ENCODE results near the gene PLK1. TPM values are rescaled to one million over a fixed set of nuclear protein-coding genes. Genes with fewer than 3 reads are reported as not detected.
"Not testable (repeated sequence)": the region's sequence is repeated elsewhere in the genome, so short reads cannot be mapped to it uniquely, and the experiment has no call there.

The PLK1 gene
- total and polyA plus RNA-seq, 4 donors, result 1.9 to 3.6 (median 3.2) TPM

DNA sequence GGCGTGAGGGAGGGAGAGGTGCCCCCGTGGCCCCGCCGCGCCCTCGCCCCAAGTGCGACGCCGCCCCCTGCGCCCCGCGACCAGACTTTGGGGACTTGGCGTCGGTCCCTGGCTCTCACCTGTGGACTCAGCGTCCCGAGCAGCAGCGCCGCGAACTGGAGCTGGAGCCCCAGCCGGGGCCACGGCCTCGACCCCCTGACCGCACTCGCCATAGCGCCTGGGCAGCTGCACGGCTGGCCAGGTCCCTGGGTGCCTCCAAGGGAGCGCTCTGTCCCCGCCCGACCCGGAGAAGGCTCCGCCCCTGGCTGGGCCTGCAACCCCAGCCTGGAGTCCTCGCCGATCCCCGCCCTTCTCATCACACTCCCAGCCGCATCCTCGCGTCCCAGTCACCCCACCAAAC lies 34.3 kb downstream of the PLK1 start, which contains the start of gene ERN2:
TSS of gene ERN2 (minus strand) at position 247 of the 400 bp plus-strand sequence. CDS start at position 212, 35 bp downstream.
- Histone ChIP-seq H3K4me1 (ENCODE audit: control insufficient read depth in 5 of 5, insufficient read depth in 5 of 5, low read length in 5 of 5) (peaks cover 0 to 4% (median 0%) of the 10 kb centered on the region in 5 donors), H3K27me3 (ENCODE audit: control insufficient read depth in 3 of 3, insufficient read depth in 3 of 3, low read length in 2 of 3) (peaks cover 0 to 28% (median 23%) of the 10 kb centered on the region in 3 donors), H3K36me3 (ENCODE audit: control insufficient read depth in 4 of 4, insufficient read depth in 4 of 4, low read length in 4 of 4) (no peaks in the 10 kb centered on the region), H3K4me3 (no peak within 1 kb of the TSS), H3K9ac (ENCODE audit: insufficient read depth in 1 of 2, low read length in 2 of 2) (no peak within 1 kb of the TSS), H3K9me3 (ENCODE audit: control insufficient read depth in 4 of 4, insufficient read depth in 3 of 4, low read length in 3 of 4) (peaks cover 0 to 18% (median 4%) of the 10 kb centered on the region in 4 donors), H3K27ac (ENCODE audit: low read depth in 1 of 2, low read length in 1 of 2) (no peak within 1 kb of the TSS)
- ATAC-seq (ENCODE audit: insufficient read depth, low FRiP score) (no peak), DNase-seq (no peak)
- WGBS, 2 donors, result 4 to 7% methylated on average over 37 of the region's 37 CpGs
- TF ChIP-seq, protein P1, sequence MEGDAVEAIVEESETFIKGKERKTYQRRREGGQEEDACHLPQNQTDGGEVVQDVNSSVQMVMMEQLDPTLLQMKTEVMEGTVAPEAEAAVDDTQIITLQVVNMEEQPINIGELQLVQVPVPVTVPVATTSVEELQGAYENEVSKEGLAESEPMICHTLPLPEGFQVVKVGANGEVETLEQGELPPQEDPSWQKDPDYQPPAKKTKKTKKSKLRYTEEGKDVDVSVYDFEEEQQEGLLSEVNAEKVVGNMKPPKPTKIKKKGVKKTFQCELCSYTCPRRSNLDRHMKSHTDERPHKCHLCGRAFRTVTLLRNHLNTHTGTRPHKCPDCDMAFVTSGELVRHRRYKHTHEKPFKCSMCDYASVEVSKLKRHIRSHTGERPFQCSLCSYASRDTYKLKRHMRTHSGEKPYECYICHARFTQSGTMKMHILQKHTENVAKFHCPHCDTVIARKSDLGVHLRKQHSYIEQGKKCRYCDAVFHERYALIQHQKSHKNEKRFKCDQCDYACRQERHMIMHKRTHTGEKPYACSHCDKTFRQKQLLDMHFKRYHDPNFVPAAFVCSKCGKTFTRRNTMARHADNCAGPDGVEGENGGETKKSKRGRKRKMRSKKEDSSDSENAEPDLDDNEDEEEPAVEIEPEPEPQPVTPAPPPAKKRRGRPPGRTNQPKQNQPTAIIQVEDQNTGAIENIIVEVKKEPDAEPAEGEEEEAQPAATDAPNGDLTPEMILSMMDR (IDR thresholded peaks at IDR 0.05; ENCODE audit: control extremely low read depth, extremely low read depth), result no peak

DNA sequence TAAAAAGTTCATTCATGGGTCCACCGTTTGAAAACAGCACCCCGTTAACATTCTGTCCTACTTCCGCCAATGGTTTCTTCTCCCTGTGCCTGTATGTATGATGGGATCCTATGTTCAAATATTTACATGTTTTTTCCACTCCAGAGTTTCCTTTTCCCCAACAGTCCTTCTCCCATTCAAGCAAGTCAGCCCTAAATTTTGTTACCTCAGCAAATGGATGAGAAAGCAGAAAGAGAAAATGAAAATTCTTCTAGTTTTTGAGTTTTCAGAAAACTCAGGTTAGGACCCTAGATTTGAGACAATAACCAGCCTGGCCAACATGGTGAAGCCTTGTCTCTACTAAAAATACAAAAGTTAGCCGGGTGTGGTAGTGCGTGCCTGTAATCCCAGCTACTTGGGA lies 37.8 kb downstream of the PLK1 start:
- no peak overlapping the region for H3K27ac ChIP-seq (ENCODE audit: low read depth in 1 of 2, low read length in 1 of 2)
- peaks cover 0 to 4% (median 0%) of the 10 kb centered on the region in 5 donors for H3K4me1 ChIP-seq (ENCODE audit: control insufficient read depth in 5 of 5, insufficient read depth in 5 of 5, low read length in 5 of 5)
- no peak overlapping the region for H3K4me3 ChIP-seq
- peaks cover 0 to 28% (median 23%) of the 10 kb centered on the region in 3 donors for H3K27me3 ChIP-seq (ENCODE audit: control insufficient read depth in 3 of 3, insufficient read depth in 3 of 3, low read length in 2 of 3)
- no peak overlapping the region for H3K9ac ChIP-seq (ENCODE audit: insufficient read depth in 1 of 2, low read length in 2 of 2)
- TF ChIP-seq, protein P1 (IDR thresholded peaks at IDR 0.05; ENCODE audit: control extremely low read depth, extremely low read depth), result no peak
- H3K9me3 ChIP-seq (ENCODE audit: control insufficient read depth in 4 of 4, insufficient read depth in 3 of 4, low read length in 3 of 4), result peaks cover 0 to 3% (median 0%) of the 10 kb centered on the region in 4 donors
- 78 to 90% methylated on average over 5 of the region's 5 CpGs for WGBS, 2 donors
- no peaks in the 10 kb centered on the region for H3K36me3 ChIP-seq (ENCODE audit: control insufficient read depth in 4 of 4, insufficient read depth in 4 of 4, low read length in 4 of 4)
- DNase-seq (no peak), ATAC-seq (ENCODE audit: insufficient read depth, low FRiP score) (no peak)

DNA sequence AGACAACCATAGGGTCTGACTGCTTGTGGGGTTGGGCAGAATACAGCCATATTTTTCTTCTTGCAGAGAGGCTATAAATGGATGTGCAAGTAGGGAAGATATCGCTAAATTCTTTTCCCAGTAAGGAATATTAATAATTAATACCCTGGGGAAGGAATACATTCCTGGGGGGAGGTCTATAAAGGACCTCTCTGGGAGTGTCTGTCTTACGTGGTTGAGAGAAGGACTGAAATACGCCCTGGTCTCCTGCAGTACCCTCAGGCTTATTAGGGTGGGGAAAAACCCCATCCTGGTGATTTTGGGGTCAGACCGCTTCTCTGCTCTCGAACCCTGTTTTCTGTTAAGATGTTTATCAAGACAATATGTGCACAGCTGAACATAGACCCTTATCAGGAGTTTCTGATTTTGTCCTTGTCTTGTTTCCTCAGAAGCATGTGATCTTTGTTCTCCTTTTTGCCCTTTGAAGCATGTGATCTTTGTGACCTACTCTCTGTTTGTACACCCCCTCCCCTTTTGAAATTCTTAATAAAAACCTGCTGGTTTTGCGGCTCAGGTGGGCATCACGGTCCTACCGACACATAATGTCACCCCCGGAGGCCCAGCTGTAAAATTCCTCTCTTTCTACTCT lies 44.0 kb downstream of the PLK1 start:
- not testable (repeated sequence) for H3K27me3 ChIP-seq (ENCODE audit: control insufficient read depth in 3 of 3, insufficient read depth in 3 of 3, low read length in 2 of 3); H3K9ac ChIP-seq (ENCODE audit: insufficient read depth in 1 of 2, low read length in 2 of 2); H3K9me3 ChIP-seq (ENCODE audit: control insufficient read depth in 4 of 4, insufficient read depth in 3 of 4, low read length in 3 of 4); H3K4me3 ChIP-seq; ATAC-seq (ENCODE audit: insufficient read depth, low FRiP score); DNase-seq; H3K36me3 ChIP-seq (ENCODE audit: control insufficient read depth in 4 of 4, insufficient read depth in 4 of 4, low read length in 4 of 4); H3K4me1 ChIP-seq (ENCODE audit: control insufficient read depth in 5 of 5, insufficient read depth in 5 of 5, low read length in 5 of 5); H3K27ac ChIP-seq (ENCODE audit: low read depth in 1 of 2, low read length in 1 of 2)
- WGBS, 2 donors, result 84 to 86% methylated on average over 9 of the region's 9 CpGs

DNA sequence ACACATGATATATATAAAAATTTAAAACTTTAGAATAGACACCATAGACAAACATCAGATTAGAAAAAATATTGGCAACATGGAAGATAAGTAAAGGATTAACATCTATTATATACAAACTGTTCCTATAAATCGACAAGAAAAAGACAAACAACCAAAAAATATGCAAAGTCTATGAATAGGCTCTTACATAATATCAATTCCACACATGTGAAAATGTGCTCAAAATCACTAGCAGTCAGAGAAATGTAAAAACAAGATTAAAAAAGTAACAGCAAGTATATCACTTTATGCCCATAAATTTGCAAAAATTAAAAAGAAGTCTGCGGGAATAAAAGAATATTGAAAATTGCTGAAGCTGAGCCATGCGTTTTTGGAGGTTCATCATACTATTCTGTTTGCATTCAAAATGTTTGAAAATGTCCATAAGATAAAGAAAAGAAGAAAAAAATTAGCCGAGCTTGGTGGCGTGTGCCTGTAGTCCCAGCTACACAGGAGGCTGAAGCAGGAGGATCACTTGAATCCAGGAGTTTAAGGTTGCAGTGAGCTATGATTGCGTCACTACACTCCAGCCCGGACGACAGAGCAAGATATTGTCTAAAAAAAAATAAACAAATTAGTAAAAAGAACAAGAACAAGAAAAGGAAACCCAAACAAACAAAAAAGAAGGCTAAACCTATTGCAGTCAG lies 45.6 kb downstream of the PLK1 start:
- H3K36me3 ChIP-seq (ENCODE audit: control insufficient read depth in 4 of 4, insufficient read depth in 4 of 4, low read length in 4 of 4), result no peaks in the 10 kb centered on the region
- TF ChIP-seq, protein P1 (IDR thresholded peaks at IDR 0.05; ENCODE audit: control extremely low read depth, extremely low read depth), result no peak
- no peak overlapping the region for H3K4me3 ChIP-seq
- H3K9me3 ChIP-seq (ENCODE audit: control insufficient read depth in 4 of 4, insufficient read depth in 3 of 4, low read length in 3 of 4), result peaks cover 0 to 4% (median 1%) of the 10 kb centered on the region in 4 donors
- H3K27me3 ChIP-seq (ENCODE audit: control insufficient read depth in 3 of 3, insufficient read depth in 3 of 3, low read length in 2 of 3), result peaks cover 0 to 2% (median 0%) of the 10 kb centered on the region in 3 donors
- no peaks in the 10 kb centered on the region for H3K4me1 ChIP-seq (ENCODE audit: control insufficient read depth in 5 of 5, insufficient read depth in 5 of 5, low read length in 5 of 5)
- ATAC-seq (ENCODE audit: insufficient read depth, low FRiP score) (no peak), DNase-seq (no peak)
- WGBS, 2 donors, result 69 to 74% methylated on average over 8 of the region's 8 CpGs
- H3K27ac ChIP-seq (ENCODE audit: low read depth in 1 of 2, low read length in 1 of 2), result no peak overlapping the region
- no peak overlapping the region for H3K9ac ChIP-seq (ENCODE audit: insufficient read depth in 1 of 2, low read length in 2 of 2)
